Ascending aorta (tissue), 2 donors: ENCODE measurements around the gene NPB. TPM values are rescaled to one million over a fixed set of nuclear protein-coding genes. Genes with fewer than 3 reads are reported as not detected.

Experiments used
- DNase-seq, 2 donors: peaks; one replicate each; pipeline ENCODE4 v3.0.0-alpha.2; 2019; ENCODE audit warnings: low spot score in 2 of 2
- H3K27ac ChIP-seq, 2 donors: fragments of 200-600 bp; sonication (generic); one replicate each; pipeline ENCODE4 v1.5.1; 2016 to 2017; ENCODE audit warnings: mild to moderate bottlenecking in 1 of 2
- H3K27me3 ChIP-seq: fragments of 200-600 bp; sonication (generic); one replicate; pipeline ENCODE4 v1.5.1; 2017
- H3K36me3 ChIP-seq, 2 donors: fragments of 200-600 bp; sonication (generic); one replicate each; pipeline ENCODE4 v1.5.1; 2016
- H3K4me1 ChIP-seq, 2 donors: fragments of 200-600 bp; sonication (generic); one replicate each; pipeline ENCODE4 v1.5.1; 2016 to 2017; ENCODE audit warnings: mild to moderate bottlenecking in 1 of 2
- H3K4me3 ChIP-seq, 2 donors: fragments of 200-600 bp; sonication (generic); one replicate each; pipeline ENCODE4 v1.5.1; 2016 to 2017; ENCODE audit warnings: mild to moderate bottlenecking in 1 of 2
- H3K9me3 ChIP-seq, 2 donors: fragments of 200-600 bp; sonication (generic); one replicate each; pipeline ENCODE4 v1.5.1; 2016
- CTCF ChIP-seq, 3 experiments: fragments of 200-600 bp in 2 of 3; fragments of 450-650 bp in 1 of 3; sonication (generic) in 2 of 3; IDR thresholded peaks; one replicate each; pipeline ENCODE4 v1.5.1; 2016 to 2019; ENCODE audit warnings: antibody characterized with exemption in 3 of 3, mild to moderate bottlenecking in 1 of 3, moderate library complexity in 1 of 3
- intact Hi-C: fragments of 100-400 bp; cut with DNase I; formaldehyde crosslinking; loops from one replicate; pipeline ENCODE4 v1.15.1; 2023
- total RNA-seq: library from RNA; depleted of rRNA; stranded (reverse); fragments of >200 nt; gene quantifications from one replicate; pipeline ENCODE4 v1.1.0, GENCODE V29; 2016

Gene NPB
- total RNA-seq, 1 donor from 2014 or later, result 1.5 TPM

- H3K27ac ChIP-seq, result peak overlapping the region; percentile 34 to 47
- H3K4me1 ChIP-seq, result peaks cover 2 to 10% of the 10 kb centered on the region in 2 donors
- no peaks in the 10 kb centered on the region for H3K9me3 ChIP-seq
- DNase-seq, result no peak
- peaks cover 22 to 60% of the 10 kb centered on the region in 2 donors for H3K36me3 ChIP-seq
- no peaks in the 10 kb centered on the region for H3K27me3 ChIP-seq
- TF ChIP-seq CTCF (IDR thresholded peaks at IDR 0.05), result no peak
- intact Hi-C loops, result loop anchor here (1.0 to 5.0 kb wide), 4 partner anchors 16 to 111 kb away; partner anchors contain the start of genes ALYREF, ANAPC11, CENPX and LRRC45
- peak overlapping the region; percentile 88 to 89 for H3K4me3 ChIP-seq
These were observed 8.8 kb downstream of the NPB start for GRCh38 chr17:81910840-81911276.

- TF ChIP-seq CTCF (IDR thresholded peaks at IDR 0.05), result peak in 1 of 3 experiments; percentile 9
- Histone ChIP-seq H3K27me3 (no peaks in the 10 kb centered on the region), H3K4me1 (peaks cover 2 to 10% of the 10 kb centered on the region in 2 donors), H3K4me3 (peak within 1 kb of the TSS; percentile 88 to 89), H3K27ac (peak within 1 kb of the TSS; percentile 79 to 83), H3K36me3 (peaks cover 22 to 54% of the 10 kb centered on the region in 2 donors), H3K9me3 (no peaks in the 10 kb centered on the region)
- DNase-seq, result peak; percentile 47 to 92
- intact Hi-C loops, result loop anchor here (1.0 to 5.0 kb wide), 3 partner anchors 15 to 111 kb away; partner anchors contain the start of genes ALYREF, ANAPC11, CENPX and LRRC45
These were observed 9.4 kb downstream of the NPB start, which contains the start of gene PCYT2 for GRCh38 chr17:81911277-81911961. PCYT2 (minus strand) TSS chr17:81911399; CDS start chr17:81911355, 44 bp downstream.

- Histone ChIP-seq H3K4me1 (peaks cover 5 to 14% of the 10 kb centered on the region in 2 donors), H3K27me3 (no peaks in the 10 kb centered on the region), H3K36me3 (peaks cover 22 to 50% of the 10 kb centered on the region in 2 donors), H3K4me3 (peak overlapping the region; percentile 25 to 89), H3K27ac (peak overlapping the region; percentile 79 to 83), H3K9me3 (no peaks in the 10 kb centered on the region)
- no peak for DNase-seq
- no peak for TF ChIP-seq CTCF (IDR thresholded peaks at IDR 0.05)
- intact Hi-C loops, result loop anchor here (1.0 to 5.0 kb wide), 3 partner anchors 15 to 110 kb away; partner anchors contain the start of genes ALYREF, ANAPC11, CENPX and LRRC45
These were observed 9.9 kb downstream of the NPB start for GRCh38 chr17:81911969-81912368.

GRCh38 chr17:81912441-81913309, 10.6 kb downstream of the NPB start:
- no peak for TF ChIP-seq CTCF (IDR thresholded peaks at IDR 0.05)

GRCh38 chr17:81913394-81914102, 11.5 kb downstream of the NPB start:
- Histone ChIP-seq H3K4me1 (peaks cover 13 to 22% of the 10 kb centered on the region in 2 donors), H3K36me3 (peaks cover 22 to 44% of the 10 kb centered on the region in 2 donors), H3K27me3 (no peaks in the 10 kb centered on the region), H3K4me3 (no peak overlapping the region), H3K9me3 (no peaks in the 10 kb centered on the region), H3K27ac (no peak overlapping the region)
- no peak for TF ChIP-seq CTCF (IDR thresholded peaks at IDR 0.05)
- no peak for DNase-seq
- intact Hi-C loops, result loop anchor here (5.0 kb wide), 1 partner anchor 109 kb away; the partner anchor contains the start of genes CENPX and LRRC45

More at GRCh38 chr17:81912441-81913309, 10.6 kb downstream of the NPB start:
- Histone ChIP-seq H3K4me3 (no peak overlapping the region), H3K27ac (no peak overlapping the region), H3K36me3 (peaks cover 22 to 50% of the 10 kb centered on the region in 2 donors), H3K4me1 (peaks cover 10 to 18% of the 10 kb centered on the region in 2 donors), H3K9me3 (no peaks in the 10 kb centered on the region), H3K27me3 (no peaks in the 10 kb centered on the region)
- intact Hi-C loops, result loop anchor here (5.0 kb wide), 1 partner anchor 110 kb away; the partner anchor contains the start of genes CENPX and LRRC45
- DNase-seq, result no peak
